Neural cell (in vitro differentiated cells): ENCODE measurements around the gene PRUNE2. TPM values are rescaled to one million over a fixed set of nuclear protein-coding genes. Genes with fewer than 3 reads are reported as not detected.

ENCODE experiments used
- H2AFZ ChIP-seq: fragments of 200-600, 300-800 bp; sonication (generic), shearing (Covaris generic); 2 replicates; pipeline ENCODE4 v1.6.0; 2014; ENCODE audit warnings: low read depth, mild to moderate bottlenecking, antibody characterized with exemption, low read length, moderate library complexity
- H3F3A ChIP-seq: fragments of 200-600 bp; shearing (Covaris generic); 2 replicates; pipeline ENCODE4 v1.6.1; 2016; ENCODE audit warnings: mild to moderate bottlenecking, moderate library complexity, mixed read lengths, antibody characterized with exemption, low read length; ENCODE audit not compliant: insufficient read depth, poor library complexity, severe bottlenecking
- H3K27ac ChIP-seq: fragments of 200-600, 300-800 bp; sonication (generic), shearing (Covaris generic); 2 replicates; pipeline ENCODE4 v1.5.1; 2014; ENCODE audit warnings: mild to moderate bottlenecking, low read length, moderate library complexity
- H3K27me3 ChIP-seq: fragments of 300-800, 200-600 bp; sonication (generic), shearing (Covaris generic); 2 replicates; pipeline ENCODE4 v1.6.0; 2014; ENCODE audit warnings: mild to moderate bottlenecking, low read depth, low read length, moderate library complexity; ENCODE audit not compliant: insufficient read depth
- H3K36me3 ChIP-seq: fragments of 300-800, 200-600 bp; sonication (generic), shearing (Covaris generic); 2 replicates; pipeline ENCODE4 v1.5.1; 2014; ENCODE audit warnings: mild to moderate bottlenecking, antibody characterized with exemption, low read length, moderate library complexity; ENCODE audit not compliant: insufficient read depth
- H3K4me2 ChIP-seq: fragments of 300-800, 200-600 bp; sonication (generic), shearing (Covaris generic); 2 replicates; pipeline ENCODE4 v1.6.0; 2014; ENCODE audit warnings: mild to moderate bottlenecking, low read length
- H3K4me3 ChIP-seq: fragments of 300-800, 200-600 bp; sonication (generic), shearing (Covaris generic); 2 replicates; pipeline ENCODE4 v1.5.1; 2014; ENCODE audit warnings: mild to moderate bottlenecking, low read length, moderate library complexity
- H3K79me2 ChIP-seq: fragments of 200-600 bp; shearing (Covaris generic); replicated peaks from 2 replicates; pipeline ENCODE4 v1.6.0; 2014; ENCODE audit warnings: mild to moderate bottlenecking, low read length, moderate library complexity; ENCODE audit not compliant: insufficient read depth
- H3K9ac ChIP-seq: fragments of 300-800, 200-600 bp; sonication (generic), shearing (Covaris generic); 2 replicates; pipeline ENCODE4 v1.6.1; 2016; ENCODE audit warnings: mild to moderate bottlenecking, low read length, mixed read lengths
- H3K9me2 ChIP-seq: fragments of 200-600 bp; shearing (Covaris generic); 2 replicates; pipeline ENCODE4 v1.6.1; 2016; ENCODE audit warnings: mild to moderate bottlenecking, low read length, mixed read lengths; ENCODE audit not compliant: insufficient read depth
- H3K9me3 ChIP-seq: fragments of 200-600, 300-800 bp; sonication (generic), shearing (Covaris generic); 2 replicates; pipeline ENCODE4 v1.6.1; 2016; ENCODE audit warnings: mild to moderate bottlenecking, mixed run types, low read length, moderate library complexity, mixed read lengths
- H4K20me1 ChIP-seq: fragments of 200-600 bp; shearing (Covaris generic); 2 replicates; pipeline ENCODE4 v1.6.1; 2016; ENCODE audit warnings: mild to moderate bottlenecking, mixed run types; ENCODE audit not compliant: insufficient read depth
- CTCF ChIP-seq: fragments of 450-650 bp; IDR thresholded peaks from 2 replicates; pipeline ENCODE4 v1.5.1; 2014; ENCODE audit warnings: antibody characterized with exemption, mild to moderate bottlenecking, moderate library complexity; ENCODE audit not compliant: poor library complexity, severe bottlenecking
- EP300 ChIP-seq: fragments of 450-650 bp; conservative IDR thresholded peaks from 2 replicates; pipeline ENCODE4 v1.6.1; 2014; ENCODE audit warnings: antibody characterized with exemption, mild to moderate bottlenecking, moderate library complexity; ENCODE audit not compliant: poor library complexity, severe bottlenecking
- EZH2 ChIP-seq: fragments of 200-600, 300-800 bp; shearing (Covaris generic), sonication (generic); IDR thresholded peaks from 2 replicates; pipeline ENCODE4 v1.6.1; 2014; ENCODE audit warnings: antibody characterized with exemption, low read length, borderline replicate concordance, mild to moderate bottlenecking; ENCODE audit not compliant: insufficient read depth, poor library complexity, severe bottlenecking
- MXI1 ChIP-seq: fragments of 450-650 bp; conservative IDR thresholded peaks from 2 replicates; pipeline ENCODE4 v1.6.1; 2014; ENCODE audit warnings: antibody characterized with exemption, mild to moderate bottlenecking; ENCODE audit not compliant: poor library complexity, severe bottlenecking
- POLR2AphosphoS5 ChIP-seq: IDR thresholded peaks from 2 replicates; pipeline ENCODE4 v1.6.1; 2012
- RAD21 ChIP-seq: fragments of 450-650 bp; conservative IDR thresholded peaks from 2 replicates; pipeline ENCODE4 v1.6.1; 2014; ENCODE audit warnings: antibody characterized with exemption, mild to moderate bottlenecking, moderate library complexity
- REST ChIP-seq: IDR thresholded peaks from 2 replicates; pipeline ENCODE4 v1.6.1; 2012; ENCODE audit warnings: borderline replicate concordance
- SMC3 ChIP-seq: fragments of 450-650 bp; conservative IDR thresholded peaks from 2 replicates; pipeline ENCODE4 v1.6.1; 2014; ENCODE audit warnings: antibody characterized with exemption, mild to moderate bottlenecking, moderate library complexity; ENCODE audit not compliant: poor library complexity
- TAF1 ChIP-seq: IDR thresholded peaks from 2 replicates; pipeline ENCODE4 v1.6.1; 2012; ENCODE audit warnings: low read depth
- polyA plus RNA-seq: library from polyadenylated mRNA; depleted of rRNA; stranded (reverse); fragments of >200 nt; gene quantifications from 2 replicates; pipeline ENCODE4 v1.2.3, GENCODE V29; 2014

Gene PRUNE2
- polyA plus RNA-seq, 1 donor from 2014 or later = 9.7 TPM

GRCh38 chr9:76866689-76867088 lies 39.2 kb downstream of the PRUNE2 start:
- Histone ChIP-seq H4K20me1 (no peaks in the 10 kb centered on the region), H3K9ac (no peak overlapping the region), H2AFZ (no peak overlapping the region)

GRCh38 chr9:76863832-76864231 lies 42.1 kb downstream of the PRUNE2 start:
- Histone ChIP-seq H3K27me3 (no peaks in the 10 kb centered on the region), H3K79me2 (no peaks in the 10 kb centered on the region), H3K9me3 (no peaks in the 10 kb centered on the region), H3F3A (peaks cover 3% of the 10 kb centered on the region), H2AFZ (no peak overlapping the region), H3K9ac (no peak overlapping the region), H3K4me3 (peak overlapping the region; percentile 20), H3K9me2 (no peaks in the 10 kb centered on the region), H4K20me1 (no peaks in the 10 kb centered on the region), H3K36me3 (no peaks in the 10 kb centered on the region), H3K27ac (no peak overlapping the region), H3K4me2 (no peak overlapping the region)
- no peak for TF ChIP-seq TAF1
- peak; percentile 21 for TF ChIP-seq POLR2AphosphoS5
- peak; percentile 95 for TF ChIP-seq REST

More at GRCh38 chr9:76866689-76867088, 39.2 kb downstream of the PRUNE2 start:
- Histone ChIP-seq H3K27ac (no peak overlapping the region), H3K9me3 (no peaks in the 10 kb centered on the region), H3K36me3 (no peaks in the 10 kb centered on the region), H3K79me2 (no peaks in the 10 kb centered on the region), H3F3A (peaks cover 3% of the 10 kb centered on the region), H3K4me2 (no peak overlapping the region), H3K4me3 (no peak overlapping the region), H3K27me3 (no peaks in the 10 kb centered on the region), H3K9me2 (no peaks in the 10 kb centered on the region)
- TF ChIP-seq SMC3 = no peak
- no peak for TF ChIP-seq CTCF

GRCh38 chr9:76859860-76860259 lies 46.1 kb downstream of the PRUNE2 start:
- Histone ChIP-seq H3K4me2 (no peak overlapping the region), H3K79me2 (no peaks in the 10 kb centered on the region), H3F3A (peaks cover 3% of the 10 kb centered on the region), H3K27me3 (no peaks in the 10 kb centered on the region), H2AFZ (no peak overlapping the region), H4K20me1 (no peaks in the 10 kb centered on the region), H3K9me2 (no peaks in the 10 kb centered on the region), H3K36me3 (no peaks in the 10 kb centered on the region), H3K9ac (no peak overlapping the region), H3K27ac (no peak overlapping the region), H3K4me3 (no peak overlapping the region), H3K9me3 (no peaks in the 10 kb centered on the region)
- TF ChIP-seq EZH2 = no peak
- TF ChIP-seq EP300 = no peak
- no peak for TF ChIP-seq MXI1
- no peak for TF ChIP-seq TAF1
- no peak for TF ChIP-seq SMC3
- no peak for TF ChIP-seq CTCF
- no peak for TF ChIP-seq REST
- no peak for TF ChIP-seq RAD21
- TF ChIP-seq POLR2AphosphoS5 = no peak
